ENCODE measurements around the gene CNPY4. TPM values are rescaled to one million over a fixed set of nuclear protein-coding genes. Genes with fewer than 3 reads are reported as not detected.

Gene CNPY4
- polyA plus RNA-seq, 1 donor from 2014 or later = 35.8 TPM

DNA sequence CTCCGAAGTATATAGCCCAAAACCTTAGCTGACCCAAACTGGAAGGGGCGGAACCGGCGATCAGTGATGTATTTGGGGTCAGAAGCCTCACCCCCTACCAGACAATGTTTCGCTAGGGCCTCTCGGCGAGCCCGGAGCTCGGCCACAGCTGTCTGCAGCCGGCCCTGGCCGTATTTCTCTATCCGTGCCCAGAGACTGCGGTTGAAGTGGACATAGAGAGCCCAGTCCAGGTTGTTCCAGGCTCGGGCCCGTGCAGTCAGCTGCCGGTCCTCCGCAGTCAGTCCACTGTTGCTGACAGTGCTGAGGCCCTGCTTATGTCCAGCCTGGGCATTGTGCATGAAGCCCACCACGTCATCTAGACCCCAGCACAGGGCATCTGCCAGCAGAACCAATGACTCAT is 40.6 kb downstream of the CNPY4 start:
- no peaks in the 10 kb centered on the region for H3K9me2 ChIP-seq (ENCODE audit: insufficient read depth, low read length)
- no peaks in the 10 kb centered on the region for H3K27me3 ChIP-seq (ENCODE audit: insufficient read depth, low read depth, low read length)
- H3K9ac ChIP-seq (ENCODE audit: low read length) = no peak overlapping the region
- H3K79me2 ChIP-seq (replicated peaks; ENCODE audit: insufficient read depth, low read length) = no peaks in the 10 kb centered on the region
- no peak overlapping the region for H3K4me3 ChIP-seq (ENCODE audit: low read length)
- no peak overlapping the region for H2AFZ ChIP-seq (ENCODE audit: low read depth, low read length)
- H3K4me2 ChIP-seq (ENCODE audit: low read length) = no peak overlapping the region
- H3F3A ChIP-seq (ENCODE audit: insufficient read depth, low read length, poor library complexity, severe bottlenecking) = no peaks in the 10 kb centered on the region
- H3K27ac ChIP-seq (ENCODE audit: low read length) = no peak overlapping the region
- H4K20me1 ChIP-seq (ENCODE audit: insufficient read depth) = no peaks in the 10 kb centered on the region
- no peaks in the 10 kb centered on the region for H3K9me3 ChIP-seq (ENCODE audit: low read length)
- H3K36me3 ChIP-seq (ENCODE audit: insufficient read depth, low read length) = no peaks in the 10 kb centered on the region
- TF ChIP-seq TAF1 (IDR thresholded peaks at IDR 0.05; ENCODE audit: low read depth) = no peak
- TF ChIP-seq SMC3 (conservative IDR thresholded peaks at IDR 0.05; ENCODE audit: poor library complexity) = no peak
- TF ChIP-seq RAD21 (conservative IDR thresholded peaks at IDR 0.05) = no peak
- no peak for TF ChIP-seq EP300 (conservative IDR thresholded peaks at IDR 0.05; ENCODE audit: poor library complexity, severe bottlenecking)
- TF ChIP-seq, protein P1, sequence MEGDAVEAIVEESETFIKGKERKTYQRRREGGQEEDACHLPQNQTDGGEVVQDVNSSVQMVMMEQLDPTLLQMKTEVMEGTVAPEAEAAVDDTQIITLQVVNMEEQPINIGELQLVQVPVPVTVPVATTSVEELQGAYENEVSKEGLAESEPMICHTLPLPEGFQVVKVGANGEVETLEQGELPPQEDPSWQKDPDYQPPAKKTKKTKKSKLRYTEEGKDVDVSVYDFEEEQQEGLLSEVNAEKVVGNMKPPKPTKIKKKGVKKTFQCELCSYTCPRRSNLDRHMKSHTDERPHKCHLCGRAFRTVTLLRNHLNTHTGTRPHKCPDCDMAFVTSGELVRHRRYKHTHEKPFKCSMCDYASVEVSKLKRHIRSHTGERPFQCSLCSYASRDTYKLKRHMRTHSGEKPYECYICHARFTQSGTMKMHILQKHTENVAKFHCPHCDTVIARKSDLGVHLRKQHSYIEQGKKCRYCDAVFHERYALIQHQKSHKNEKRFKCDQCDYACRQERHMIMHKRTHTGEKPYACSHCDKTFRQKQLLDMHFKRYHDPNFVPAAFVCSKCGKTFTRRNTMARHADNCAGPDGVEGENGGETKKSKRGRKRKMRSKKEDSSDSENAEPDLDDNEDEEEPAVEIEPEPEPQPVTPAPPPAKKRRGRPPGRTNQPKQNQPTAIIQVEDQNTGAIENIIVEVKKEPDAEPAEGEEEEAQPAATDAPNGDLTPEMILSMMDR (IDR thresholded peaks at IDR 0.05; ENCODE audit: poor library complexity, severe bottlenecking) = no peak
- TF ChIP-seq, protein P2, sequence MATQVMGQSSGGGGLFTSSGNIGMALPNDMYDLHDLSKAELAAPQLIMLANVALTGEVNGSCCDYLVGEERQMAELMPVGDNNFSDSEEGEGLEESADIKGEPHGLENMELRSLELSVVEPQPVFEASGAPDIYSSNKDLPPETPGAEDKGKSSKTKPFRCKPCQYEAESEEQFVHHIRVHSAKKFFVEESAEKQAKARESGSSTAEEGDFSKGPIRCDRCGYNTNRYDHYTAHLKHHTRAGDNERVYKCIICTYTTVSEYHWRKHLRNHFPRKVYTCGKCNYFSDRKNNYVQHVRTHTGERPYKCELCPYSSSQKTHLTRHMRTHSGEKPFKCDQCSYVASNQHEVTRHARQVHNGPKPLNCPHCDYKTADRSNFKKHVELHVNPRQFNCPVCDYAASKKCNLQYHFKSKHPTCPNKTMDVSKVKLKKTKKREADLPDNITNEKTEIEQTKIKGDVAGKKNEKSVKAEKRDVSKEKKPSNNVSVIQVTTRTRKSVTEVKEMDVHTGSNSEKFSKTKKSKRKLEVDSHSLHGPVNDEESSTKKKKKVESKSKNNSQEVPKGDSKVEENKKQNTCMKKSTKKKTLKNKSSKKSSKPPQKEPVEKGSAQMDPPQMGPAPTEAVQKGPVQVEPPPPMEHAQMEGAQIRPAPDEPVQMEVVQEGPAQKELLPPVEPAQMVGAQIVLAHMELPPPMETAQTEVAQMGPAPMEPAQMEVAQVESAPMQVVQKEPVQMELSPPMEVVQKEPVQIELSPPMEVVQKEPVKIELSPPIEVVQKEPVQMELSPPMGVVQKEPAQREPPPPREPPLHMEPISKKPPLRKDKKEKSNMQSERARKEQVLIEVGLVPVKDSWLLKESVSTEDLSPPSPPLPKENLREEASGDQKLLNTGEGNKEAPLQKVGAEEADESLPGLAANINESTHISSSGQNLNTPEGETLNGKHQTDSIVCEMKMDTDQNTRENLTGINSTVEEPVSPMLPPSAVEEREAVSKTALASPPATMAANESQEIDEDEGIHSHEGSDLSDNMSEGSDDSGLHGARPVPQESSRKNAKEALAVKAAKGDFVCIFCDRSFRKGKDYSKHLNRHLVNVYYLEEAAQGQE (IDR thresholded peaks at IDR 0.05; ENCODE audit: borderline replicate concordance) = no peak
- no peak for TF ChIP-seq EZH2 (IDR thresholded peaks at IDR 0.05; ENCODE audit: borderline replicate concordance, insufficient read depth, low read length, poor library complexity, severe bottlenecking)
- no peak for TF ChIP-seq POLR2AphosphoS5 (IDR thresholded peaks at IDR 0.05)
- no peak for TF ChIP-seq MXI1 (conservative IDR thresholded peaks at IDR 0.05; ENCODE audit: poor library complexity, severe bottlenecking)

DNA sequence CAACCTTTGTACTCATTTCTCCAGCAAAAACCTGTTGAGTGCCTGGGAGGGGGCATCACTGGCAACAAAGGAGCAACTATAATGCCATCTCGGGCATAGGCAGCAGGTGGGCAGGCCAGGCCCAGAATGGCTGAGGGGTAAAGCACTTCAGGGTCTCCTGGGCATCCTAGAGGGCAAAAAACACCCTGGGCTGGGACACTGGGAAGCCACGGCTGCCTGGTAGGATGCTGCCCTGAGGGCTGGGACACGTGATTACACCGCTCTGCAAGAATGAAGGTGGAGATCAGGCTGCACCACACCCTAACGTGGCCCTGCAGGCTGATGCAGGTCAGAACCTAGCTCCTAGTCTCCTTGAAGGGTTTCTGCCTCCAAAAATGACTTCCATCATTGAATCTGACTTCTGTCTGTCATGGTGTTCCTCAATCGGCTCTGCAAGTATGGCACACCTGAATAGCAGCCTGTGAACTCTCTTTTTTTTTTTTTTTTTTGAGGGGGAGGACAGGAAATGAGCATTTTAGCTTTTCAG is 43.6 kb downstream of the CNPY4 start:
- TF ChIP-seq POLR2AphosphoS5 (IDR thresholded peaks at IDR 0.05) (no peak), RAD21 (conservative IDR thresholded peaks at IDR 0.05) (no peak), MXI1 (conservative IDR thresholded peaks at IDR 0.05; ENCODE audit: poor library complexity, severe bottlenecking) (no peak), TAF1 (IDR thresholded peaks at IDR 0.05; ENCODE audit: low read depth) (no peak), EP300 (conservative IDR thresholded peaks at IDR 0.05; ENCODE audit: poor library complexity, severe bottlenecking) (no peak), EZH2 (IDR thresholded peaks at IDR 0.05; ENCODE audit: borderline replicate concordance, insufficient read depth, low read length, poor library complexity, severe bottlenecking) (no peak), SMC3 (conservative IDR thresholded peaks at IDR 0.05; ENCODE audit: poor library complexity) (no peak)
- TF ChIP-seq, protein P1 (IDR thresholded peaks at IDR 0.05; ENCODE audit: poor library complexity, severe bottlenecking) = no peak
- TF ChIP-seq, protein P2 (IDR thresholded peaks at IDR 0.05; ENCODE audit: borderline replicate concordance) = no peak
- no peaks in the 10 kb centered on the region for H3K36me3 ChIP-seq (ENCODE audit: insufficient read depth, low read length)
- H3K27ac ChIP-seq (ENCODE audit: low read length) = no peak overlapping the region
- no peak overlapping the region for H3K9ac ChIP-seq (ENCODE audit: low read length)
- H3K9me3 ChIP-seq (ENCODE audit: low read length) = no peaks in the 10 kb centered on the region
- no peaks in the 10 kb centered on the region for H3K27me3 ChIP-seq (ENCODE audit: insufficient read depth, low read depth, low read length)
- no peaks in the 10 kb centered on the region for H3K79me2 ChIP-seq (replicated peaks; ENCODE audit: insufficient read depth, low read length)
- H2AFZ ChIP-seq (ENCODE audit: low read depth, low read length) = no peak overlapping the region
- no peaks in the 10 kb centered on the region for H3K9me2 ChIP-seq (ENCODE audit: insufficient read depth, low read length)
- no peak overlapping the region for H3K4me2 ChIP-seq (ENCODE audit: low read length)
- H4K20me1 ChIP-seq (ENCODE audit: insufficient read depth) = no peaks in the 10 kb centered on the region
- H3F3A ChIP-seq (ENCODE audit: insufficient read depth, low read length, poor library complexity, severe bottlenecking) = no peaks in the 10 kb centered on the region
- no peak overlapping the region for H3K4me3 ChIP-seq (ENCODE audit: low read length)
